Measurements from ENCODE around the gene NGEF.
A peak's percentile ranks its signal among the peaks of the same experiment; 100 is the strongest.

NGEF gene

DNA sequence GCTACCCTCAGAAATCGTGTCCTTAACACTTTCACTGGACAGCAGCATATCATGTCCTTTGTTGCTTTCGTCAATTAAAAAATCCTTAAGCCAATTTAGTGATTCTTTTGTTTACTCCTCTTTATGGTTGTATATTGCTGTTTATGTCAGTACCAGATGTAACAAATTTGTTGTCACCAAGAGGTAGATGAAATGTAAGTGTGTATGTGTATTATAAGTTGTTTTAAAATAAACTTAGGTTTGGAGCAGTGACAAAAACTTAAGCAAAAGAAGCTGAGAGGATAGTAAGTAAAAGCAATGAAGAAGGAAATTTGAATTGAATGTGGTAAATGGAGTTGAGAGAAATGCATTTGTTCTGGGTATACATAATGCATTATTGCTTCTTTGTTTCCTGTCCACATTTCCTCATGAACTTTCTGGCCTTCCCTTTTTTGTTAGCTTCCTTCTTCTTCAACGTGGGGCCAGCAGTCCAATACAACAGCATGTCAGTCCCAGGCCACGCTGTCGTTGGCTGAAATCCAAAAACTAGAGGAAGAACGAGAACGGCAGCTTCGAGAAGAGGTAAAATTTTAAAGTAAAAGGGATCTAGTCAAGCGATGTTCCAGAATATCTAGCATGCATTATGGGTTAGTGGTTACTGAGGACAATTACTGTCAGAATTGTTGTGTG lies 173.5 kb downstream of the NGEF start:
- DNase-seq (ENCODE audit: low read depth in 3 of 3): no peak

DNA sequence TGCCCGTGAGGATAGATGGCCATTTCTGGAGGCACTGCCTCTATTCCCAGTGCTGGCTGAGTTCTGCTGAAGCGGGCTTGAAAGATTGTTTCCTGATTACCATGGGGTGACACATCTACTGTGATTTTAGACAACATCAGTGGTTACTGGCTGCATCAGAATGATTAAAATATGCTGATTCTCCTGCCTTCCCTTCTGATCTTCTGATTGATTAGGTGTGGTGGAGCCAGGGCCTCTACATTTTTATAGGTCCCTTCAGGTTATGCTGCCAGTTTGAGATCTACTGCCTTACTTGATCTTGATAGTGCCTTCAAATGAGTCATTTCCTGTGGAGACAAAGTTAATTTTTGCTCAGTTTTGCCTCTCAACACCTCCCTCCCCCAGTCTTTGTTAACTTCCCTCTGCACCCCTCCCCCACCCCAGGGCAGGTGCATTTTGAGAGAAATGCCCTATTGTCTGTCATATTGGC lies 174.6 kb downstream of the NGEF start:
- DNase-seq (ENCODE audit: low read depth in 3 of 3): peak; percentile 11 to 49 (median 35)

DNA sequence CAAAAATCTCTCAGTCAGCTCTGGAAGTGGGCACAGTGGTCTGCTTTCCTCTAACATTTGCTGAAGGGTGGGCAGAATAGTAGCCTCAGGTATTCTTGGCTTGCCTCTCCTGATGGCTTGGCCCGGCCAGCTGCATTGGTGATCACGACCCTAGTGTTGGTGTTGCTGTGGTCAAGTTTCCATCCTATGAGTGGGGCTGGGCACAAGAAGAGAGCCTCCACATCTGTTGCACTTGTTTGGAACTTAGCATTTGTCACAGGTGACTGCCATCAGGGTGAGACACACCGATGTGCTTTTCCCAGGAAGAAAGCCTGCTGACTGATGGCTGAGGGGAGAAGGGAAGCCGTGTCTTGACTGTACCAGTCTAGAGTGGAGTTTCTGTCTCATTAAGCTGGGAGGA lies 176.1 kb downstream of the NGEF start:
- DNase-seq (ENCODE audit: low read depth in 3 of 3): no peak

DNA sequence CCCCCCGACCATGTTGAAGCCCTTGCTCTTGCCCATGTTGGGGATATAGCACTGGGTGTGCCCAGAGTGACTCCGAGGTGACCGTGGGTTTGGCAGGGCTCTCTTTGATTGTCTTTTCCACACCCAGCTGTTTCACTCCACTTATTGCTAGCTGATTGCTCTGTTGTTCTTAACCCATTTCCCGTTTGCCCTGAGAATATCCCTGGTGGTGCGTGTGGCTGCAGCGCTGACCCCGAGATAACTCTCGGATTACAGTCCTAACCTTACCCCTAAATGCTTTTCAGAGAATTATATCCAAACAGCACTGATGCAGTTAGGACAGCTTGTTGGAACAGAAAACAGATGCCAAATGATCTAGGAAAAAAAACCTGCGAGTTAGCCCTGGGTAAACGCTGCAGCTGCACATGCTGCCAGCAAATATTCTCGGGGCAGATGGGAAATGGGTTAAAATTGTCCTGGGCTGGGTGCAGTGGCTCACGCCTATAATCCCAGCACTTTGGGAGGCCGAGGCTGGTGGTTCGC lies 177.3 kb downstream of the NGEF start:
- no peak for DNase-seq (ENCODE audit: low read depth in 3 of 3)

DNA sequence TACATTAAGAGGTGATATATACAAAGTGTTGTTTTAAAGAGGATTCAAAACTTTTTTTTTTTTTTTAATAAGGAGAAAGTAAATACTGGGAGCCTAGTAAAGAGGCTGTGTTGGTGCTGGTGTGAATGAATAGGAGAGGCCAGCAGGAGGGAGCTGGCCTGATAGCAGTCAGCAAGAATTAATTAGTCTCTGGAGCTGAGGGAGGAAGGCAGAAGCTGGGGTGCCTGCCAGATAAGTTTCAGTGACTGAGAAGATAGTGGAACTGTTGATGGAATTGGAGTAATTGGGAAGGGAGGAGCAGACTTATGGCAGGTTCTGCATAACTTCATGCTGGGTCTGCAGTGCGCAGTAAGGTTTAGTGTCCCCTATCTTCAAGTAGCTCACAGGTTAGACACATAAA lies 179.2 kb downstream of the NGEF start:
- no peak for DNase-seq (ENCODE audit: low read depth in 3 of 3)

DNA sequence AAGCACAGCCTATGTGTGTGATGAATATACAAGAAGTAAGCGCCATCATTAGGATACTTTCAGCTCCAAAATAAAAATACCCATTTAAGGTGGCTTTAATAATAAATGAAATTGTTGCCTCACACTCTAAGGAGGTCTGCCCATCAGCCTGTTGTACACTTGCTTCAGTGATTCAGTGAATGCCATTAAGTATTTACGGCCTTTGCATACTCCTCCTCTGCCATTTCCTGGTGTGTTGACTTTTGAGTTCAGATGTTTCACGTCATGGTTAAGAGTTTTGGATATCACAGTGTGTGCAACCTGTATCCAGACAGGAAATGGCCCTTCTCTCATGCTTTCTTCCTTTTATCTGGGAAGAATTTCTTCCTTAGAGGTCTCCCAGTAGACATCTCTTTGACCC lies 181.6 kb downstream of the NGEF start:
- DNase-seq (ENCODE audit: low read depth in 3 of 3): no peak

DNA sequence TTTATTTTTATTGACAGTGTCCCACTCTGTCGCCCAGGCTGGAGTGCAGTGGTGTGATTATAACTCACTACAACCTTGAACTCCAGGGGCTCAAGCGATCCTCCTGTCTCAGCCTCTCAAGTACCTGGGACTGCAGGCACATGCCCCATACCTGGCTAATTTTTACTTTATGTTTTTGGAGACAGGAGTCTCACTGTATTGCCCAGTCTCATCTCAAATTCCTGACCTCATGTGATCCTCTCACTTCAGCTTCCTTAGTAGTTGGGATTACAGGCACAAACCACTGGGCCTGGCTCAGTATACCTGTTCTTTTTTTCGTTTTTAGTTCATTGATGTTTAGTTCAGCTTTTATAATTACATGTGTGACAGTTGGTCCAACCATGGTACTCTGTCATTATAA lies 183.1 kb downstream of the NGEF start:
- DNase-seq (ENCODE audit: low read depth in 3 of 3): no peak

Measured in stimulated activated CD4-positive, alpha-beta T cell treated with anti-CD3 and anti-CD28 coated beads, TNF-alpha, amount 100 ng/mL, for 4 hours (primary cell).